K562 (cell line): ENCODE measurements around the gene LMNB1. TPM values are rescaled to one million over a fixed set of nuclear protein-coding genes. Genes with fewer than 3 reads are reported as not detected.

Experiments
- ATAC-seq: fragments of 200-7000 bp; cut with Tn5 transposase; 3 replicates; pipeline ENCODE4 v1.9.1; 2020; ENCODE audit warnings: moderate library complexity
- BruUV-seq: library from RNA; stranded (reverse); fragments of 400-500 nt; replicated peaks from 2 replicates; lab custom pipeline; 2021; lab: Mats Ljungman, UMichigan
- CTCF ChIA-PET: fragments of 300-600 bp; formaldehyde crosslinking; extraction: SDS; loops from one replicate; lab custom pipeline; 2021; ENCODE audit warnings: low intra/inter-chr PET ratio; lab: Yijun Ruan, JAX
- POLR2A ChIA-PET: fragments of 300-600, 350-650 bp; sonication (Branson Sonifier 250); formaldehyde crosslinking; extraction: SDS; loops from one replicate; lab custom pipeline; 2021; ENCODE audit warnings: antibody characterized with exemption, inconsistent platforms; lab: Yijun Ruan, JAX
- DNase-seq, 4 experiments: peaks; one replicate each; pipeline versions ENCODE4 v3.0.0 to v3.0.0-alpha.2; 2011 to 2018; ENCODE audit warnings: low spot score in 3 of 4, mixed read lengths in 3 of 4; ENCODE audit errors: extremely low read depth in 1 of 4
- FAIRE-seq: peaks from 2 replicates; lab custom pipeline; 2011; peaks lifted over from hg19 to GRCh38; lab: Jason Lieb, UNC
- H2AFZ ChIP-seq: 2 replicates; pipeline ENCODE4 v1.6.0; 2011; ENCODE audit warnings: low read depth, low read length, control low read depth, inconsistent platforms
- H3K27ac ChIP-seq: fragments of 200-600 bp; 3 replicates; pipeline ENCODE4 v1.8.0; 2011; ENCODE audit warnings: low read depth, mild to moderate bottlenecking, control low read depth, inconsistent platforms, low read length, moderate library complexity, mixed read lengths; ENCODE audit errors: extremely low read depth
- H3K27me3 ChIP-seq, 2 experiments: fragments of 300-600 bp in 1 of 2; 2 replicates in 1 of 2; 3 replicates in 1 of 2; pipeline versions ENCODE4 v1.6.0 to v1.8.0; 2011; ENCODE audit warnings: inconsistent platforms in 2 of 2, low read length in 2 of 2, mild to moderate bottlenecking in 1 of 2, mixed read lengths in 1 of 2, moderate library complexity in 1 of 2; ENCODE audit not compliant: control insufficient read depth in 2 of 2, insufficient read depth in 2 of 2
- H3K36me3 ChIP-seq: fragments of 300-600 bp; 3 replicates; pipeline ENCODE4 v1.8.0; 2011; ENCODE audit warnings: mild to moderate bottlenecking, low read length, inconsistent platforms; ENCODE audit not compliant: control insufficient read depth, insufficient read depth
- H3K4me1 ChIP-seq, 2 experiments: fragments of 200-600 bp in 1 of 2; replicated peaks in 1 of 2; 2 replicates in 1 of 2; 3 replicates in 1 of 2; pipeline versions ENCODE4 v1.5.1 to v1.8.0; 2011; ENCODE audit warnings: inconsistent platforms in 2 of 2, low read length in 2 of 2, mild to moderate bottlenecking in 1 of 2, mixed read lengths in 1 of 2, moderate library complexity in 1 of 2; ENCODE audit not compliant: control insufficient read depth in 2 of 2, insufficient read depth in 2 of 2
- H3K4me2 ChIP-seq: 2 replicates; pipeline ENCODE4 v1.6.1; 2011; ENCODE audit warnings: low read length, control low read depth, inconsistent platforms, mixed read lengths; ENCODE audit not compliant: insufficient read depth
- H3K4me3 ChIP-seq: fragments of 200-600 bp; sonication (generic), shearing (Covaris generic); 2 replicates; pipeline ENCODE4 v1.5.1; 2016; ENCODE audit warnings: control low read depth, inconsistent platforms
- H3K79me2 ChIP-seq: fragments of 200-600 bp; 3 replicates; pipeline ENCODE4 v1.8.0; 2011; ENCODE audit warnings: low read length, inconsistent platforms; ENCODE audit not compliant: control insufficient read depth, insufficient read depth
- H3K9ac ChIP-seq, 2 experiments: 2 replicates each; pipeline versions ENCODE4 v1.6.0 to v1.6.1; 2011; ENCODE audit warnings: low read depth in 2 of 2, low read length in 2 of 2, control low read depth in 1 of 2, inconsistent platforms in 1 of 2, mild to moderate bottlenecking in 1 of 2, mixed read lengths in 1 of 2; ENCODE audit not compliant: insufficient read depth in 1 of 2
- H3K9me1 ChIP-seq: one replicate; pipeline ENCODE4 v1.6.0; 2011; ENCODE audit warnings: inconsistent platforms, mild to moderate bottlenecking, low read length, moderate library complexity; ENCODE audit not compliant: control insufficient read depth, insufficient read depth
- H3K9me3 ChIP-seq: replicated peaks from 2 replicates; pipeline ENCODE4 v1.5.1; 2011; ENCODE audit warnings: low read depth, low read length, inconsistent platforms; ENCODE audit not compliant: control insufficient read depth, insufficient read depth
- H4K20me1 ChIP-seq: replicated peaks from 2 replicates; pipeline ENCODE4 v1.6.1; 2011; ENCODE audit warnings: low read length, inconsistent platforms, mixed read lengths; ENCODE audit not compliant: control insufficient read depth, insufficient read depth
- CBFB ChIP-seq: sonication (generic); formaldehyde crosslinking; IDR thresholded peaks from 2 replicates; pipeline ENCODE4 v1.4.0; 2020; ENCODE audit warnings: mild to moderate bottlenecking, missing genetic modification reagents
- CBX1 ChIP-seq: sonication (generic); IDR thresholded peaks from 2 replicates; pipeline ENCODE4 v1.6.1; 2016; ENCODE audit warnings: antibody characterized with exemption, low read depth, mild to moderate bottlenecking
- FOXJ3 ChIP-seq: sonication (generic); formaldehyde crosslinking; IDR thresholded peaks from 2 replicates; pipeline ENCODE4 v1.4.0; 2020; ENCODE audit warnings: mild to moderate bottlenecking, missing genetic modification reagents
- HDAC8 ChIP-seq: fragments of 450-650 bp; IDR thresholded peaks from 2 replicates; pipeline ENCODE4 v1.6.1; 2016; ENCODE audit warnings: mild to moderate bottlenecking, missing genetic modification characterization, moderate library complexity, missing compliant biosample characterization
- LEF1 ChIP-seq: fragments of 450-650 bp; IDR thresholded peaks from 2 replicates; pipeline ENCODE4 v1.6.1; 2016; ENCODE audit warnings: mild to moderate bottlenecking
- MAFG ChIP-seq: fragments of 450-650 bp; conservative IDR thresholded peaks from 2 replicates; pipeline ENCODE4 v1.6.1; 2016; ENCODE audit warnings: missing genetic modification characterization, missing compliant biosample characterization
- NFE2 ChIP-seq: IDR thresholded peaks from 2 replicates; pipeline ENCODE4 v1.6.1; 2014; ENCODE audit warnings: antibody characterized with exemption, low read depth
- NFE2L1 ChIP-seq: fragments of 450-650 bp; IDR thresholded peaks from 2 replicates; pipeline ENCODE4 v1.6.1; 2016; ENCODE audit warnings: missing genetic modification characterization, low read depth, mild to moderate bottlenecking, missing compliant biosample characterization, moderate library complexity, borderline replicate concordance
- NR2C2 ChIP-seq, 2 experiments: fragments of 200-800 bp in 1 of 2; sonication (Bioruptor generic) in 1 of 2; sonication (generic) in 1 of 2; formaldehyde crosslinking in 1 of 2; IDR thresholded peaks; 2 replicates each; pipeline versions ENCODE4 v1.6.1 to v1.8.0; 2016 to 2022; ENCODE audit warnings: mild to moderate bottlenecking in 1 of 2, missing compliant biosample characterization in 1 of 2, missing genetic modification characterization in 1 of 2, missing genetic modification reagents in 1 of 2
- NR3C1 ChIP-seq: sonication (generic); formaldehyde crosslinking; IDR thresholded peaks from 2 replicates; pipeline ENCODE4 v1.8.1; 2022; ENCODE audit warnings: missing genetic modification reagents
- PTTG1 ChIP-seq: fragments of 450-650 bp; IDR thresholded peaks from 2 replicates; pipeline ENCODE4 v1.6.1; 2016; ENCODE audit warnings: low read depth, mild to moderate bottlenecking, missing genetic modification characterization, missing compliant biosample characterization
- SAFB2 ChIP-seq: fragments of 200-400 bp; formaldehyde crosslinking; IDR thresholded peaks from 2 replicates; pipeline ENCODE4 v1.6.1; 2018; ENCODE audit warnings: borderline replicate concordance, low read length, low read depth, moderate library complexity; ENCODE audit not compliant: severe bottlenecking
- SRSF9 ChIP-seq: fragments of 200-400 bp; formaldehyde crosslinking; IDR thresholded peaks from 2 replicates; pipeline ENCODE4 v1.6.1; 2017; ENCODE audit warnings: low read depth, low read length, borderline replicate concordance
- YY1 ChIP-seq, 3 experiments: IDR thresholded peaks; 2 replicates each; pipeline ENCODE4 v1.6.1; 2011; ENCODE audit warnings: low read length in 2 of 3, mild to moderate bottlenecking in 2 of 3, moderate library complexity in 2 of 3, borderline replicate concordance in 1 of 3, control low read depth in 1 of 3, low read depth in 1 of 3; ENCODE audit not compliant: insufficient read depth in 3 of 3, insufficient replicate concordance in 2 of 3, control insufficient read depth in 1 of 3, insufficient read length in 1 of 3; ENCODE audit errors: extremely low read depth in 1 of 3
- ZNF174 ChIP-seq: fragments of 250-450 bp; sonication (Bioruptor Pico); IDR thresholded peaks from 2 replicates; pipeline ENCODE4 v1.4.0; 2020; ENCODE audit warnings: mild to moderate bottlenecking
- ZNF316 ChIP-seq: fragments of 450-650 bp; IDR thresholded peaks from 2 replicates; pipeline ENCODE4 v1.6.1; 2016
- ZNF77 ChIP-seq: fragments of 250-450 bp; sonication (Bioruptor Pico); IDR thresholded peaks from 2 replicates; pipeline ENCODE4 v1.5.0; 2020
- WGBS: fragments of 100-300 bp; shearing (Covaris generic); methylation state at CpG from one replicate; pipeline ENCODE4 v1.1.6; 2016; ENCODE audit warnings: low coverage, mixed read lengths; ENCODE audit not compliant: insufficient coverage; ENCODE audit errors: missing lambda C conversion rate; 5-methylcytosine and 5-hydroxymethylcytosine counted together
- in situ Hi-C: fragments of 300-500 bp; cut with MboI; formaldehyde crosslinking; loops from 4 replicates; pipeline ENCODE4 v1.15.0; 2018; ENCODE audit warnings: inconsistent platforms, mixed read lengths
- intact Hi-C: fragments of 100-400 bp; cut with micrococcal nuclease; formaldehyde crosslinking; loops from 2 replicates; pipeline ENCODE4 v1.14.2; 2022
- polyA plus RNA-seq, 8 experiments: library from polyadenylated mRNA; depleted of rRNA in 4 of 8; stranded (reverse) in 5 of 8; unstranded in 3 of 8; fragments of >200 nt; fragmentation: Nextera tagmentation in 2 of 8; fragmentation: Illumina TruSeq in 1 of 8; extraction: Ambion mirVana in 2 of 8; extraction: Trizol in 1 of 8; gene quantifications; 2 replicates each; pipeline versions ENCODE4 v1.2.1 to v1.2.3, GENCODE V29; 2011 to 2014; ENCODE audit warnings: inconsistent platforms in 1 of 8, missing spikeins in 1 of 8
- total RNA-seq, 7 experiments: library from RNA; depleted of rRNA in 6 of 7; stranded (reverse); fragments of >200 nt in 6 of 7; fragmentation: Illumina TruSeq in 2 of 7; extraction: Trizol in 2 of 7; gene quantifications; 2 replicates each; pipeline versions ENCODE4 v1.2.1 to v1.2.3, GENCODE V29; 2011 to 2021; ENCODE audit warnings: low replicate concordance in 1 of 7
- TF ChIP-seq, protein P1 (sequence below): fragments of 250-450 bp; sonication (Bioruptor Pico); IDR thresholded peaks from 2 replicates; pipeline ENCODE4 v1.8.0; 2021; ENCODE audit warnings: moderate library complexity, mild to moderate bottlenecking, inconsistent platforms
- TF ChIP-seq, protein P2 (sequence below): sonication (generic); formaldehyde crosslinking; IDR thresholded peaks from 2 replicates; pipeline ENCODE4 v1.8.0; 2022; ENCODE audit warnings: missing genetic modification reagents, mild to moderate bottlenecking, borderline replicate concordance

LMNB1 gene
- total and polyA plus RNA-seq, 9 of the 15 experiments (the other 6 are each of a cell fraction or from before 2014, with no cell fraction given) = 2.8 to 190 (median 131) TPM

DNA sequence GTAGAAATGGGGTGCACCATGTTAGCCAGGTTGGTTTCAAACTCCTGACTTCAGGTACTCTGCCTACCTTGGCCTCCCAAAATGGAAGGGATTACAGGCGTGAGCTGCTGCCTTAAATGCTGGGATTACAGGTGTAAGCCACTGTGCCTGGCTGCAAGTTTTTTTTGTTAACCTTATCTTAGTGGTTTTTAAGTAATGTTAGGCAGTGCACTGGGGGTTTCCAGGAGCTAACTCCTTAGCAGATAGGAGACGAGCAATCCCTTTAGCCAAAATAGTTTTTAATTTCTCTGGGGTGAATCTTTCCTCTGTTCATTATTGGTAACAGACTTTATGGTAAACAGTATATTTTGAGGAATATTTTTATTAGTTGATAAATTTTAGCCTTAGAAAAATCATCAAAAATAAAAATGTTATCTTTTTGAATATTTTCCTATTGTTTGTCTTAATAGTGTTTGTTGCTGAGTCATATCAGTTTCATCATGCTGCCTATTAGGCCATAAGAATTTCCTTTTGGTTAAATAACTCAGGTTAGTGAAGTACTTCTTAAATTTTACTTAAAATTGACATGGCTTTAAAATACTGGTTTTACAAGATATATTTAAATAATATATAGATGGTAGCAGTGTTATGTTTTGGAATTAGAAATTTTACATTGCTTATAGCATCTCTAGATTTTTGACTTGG lies 37.9 kb downstream of the LMNB1 start:
- ChIA-PET POLR2A (interaction anchor here (0.6 to 1.3 kb wide), 3 partner anchors 37 to 75 kb away, joined by 3 to 4 read pairs (median 3); no protein-coding TSS in a partner anchor), CTCF (no interaction called here)
- in situ Hi-C loops = no loop called here
- DNase-seq (no peak), ATAC-seq (no peak), FAIRE-seq (no peak)
- Histone ChIP-seq H3K9me1 (no peaks in the 10 kb centered on the region), H3K9me3 (no peaks in the 10 kb centered on the region), H3K9ac (no peak overlapping the region), H2AFZ (no peak overlapping the region), H3K27ac (peak overlapping the region; percentile 12; the same call in 1 of the 3 replicates), H3K4me2 (no peak overlapping the region), H3K4me3 (no peak overlapping the region), H3K27me3 (no peaks in the 10 kb centered on the region), H3K4me1 (peaks cover 0 to 3% of the 10 kb centered on the region in 2 experiments; a peak in 1 of 5 replicates), H4K20me1 (no peaks in the 10 kb centered on the region), H3K36me3 (peaks cover 93% of the 10 kb centered on the region), H3K79me2 (peaks cover 34% of the 10 kb centered on the region)
- WGBS = 96% methylated on average over 2 of the region's 2 CpGs
- intact Hi-C loops = no loop called here
- BruUV-seq = no TSS peak
- TF ChIP-seq YY1 (IDR thresholded peaks at IDR 0.05; ENCODE audit: borderline replicate concordance in 1 of 3, control insufficient read depth in 1 of 3, extremely low read depth in 1 of 3, insufficient read depth in 3 of 3, insufficient read length in 1 of 3, insufficient replicate concordance in 2 of 3, low read depth in 1 of 3, low read length in 2 of 3) = no peak
- TF ChIP-seq NR3C1 = no peak
- no peak for TF ChIP-seq SAFB2
- 0 out of 2 replicates have a peak, but pooled peaks have one; percentile 22 for TF ChIP-seq NFE2
- TF ChIP-seq NFE2L1 (tag) = peak; percentile 50; the same call in 1 of the 2 replicates
- TF ChIP-seq NR2C2 (CRISPR knock-in tag; IDR thresholded peaks at IDR 0.05) = no peak
- no peak for TF ChIP-seq NR2C2 (tag; IDR thresholded peaks at IDR 0.05)
- TF ChIP-seq, protein P1, sequence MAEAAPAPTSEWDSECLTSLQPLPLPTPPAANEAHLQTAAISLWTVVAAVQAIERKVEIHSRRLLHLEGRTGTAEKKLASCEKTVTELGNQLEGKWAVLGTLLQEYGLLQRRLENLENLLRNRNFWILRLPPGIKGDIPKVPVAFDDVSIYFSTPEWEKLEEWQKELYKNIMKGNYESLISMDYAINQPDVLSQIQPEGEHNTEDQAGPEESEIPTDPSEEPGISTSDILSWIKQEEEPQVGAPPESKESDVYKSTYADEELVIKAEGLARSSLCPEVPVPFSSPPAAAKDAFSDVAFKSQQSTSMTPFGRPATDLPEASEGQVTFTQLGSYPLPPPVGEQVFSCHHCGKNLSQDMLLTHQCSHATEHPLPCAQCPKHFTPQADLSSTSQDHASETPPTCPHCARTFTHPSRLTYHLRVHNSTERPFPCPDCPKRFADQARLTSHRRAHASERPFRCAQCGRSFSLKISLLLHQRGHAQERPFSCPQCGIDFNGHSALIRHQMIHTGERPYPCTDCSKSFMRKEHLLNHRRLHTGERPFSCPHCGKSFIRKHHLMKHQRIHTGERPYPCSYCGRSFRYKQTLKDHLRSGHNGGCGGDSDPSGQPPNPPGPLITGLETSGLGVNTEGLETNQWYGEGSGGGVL (CRISPR knock-in tag) = no peak
- TF ChIP-seq PTTG1 (tag) = no peak
- TF ChIP-seq SRSF9 = no peak
- no peak for TF ChIP-seq ZNF174 (CRISPR knock-in tag)
- TF ChIP-seq FOXJ3 (CRISPR knock-in tag) = no peak
- no peak for TF ChIP-seq CBFB (CRISPR knock-in tag)
- TF ChIP-seq, protein P2, sequence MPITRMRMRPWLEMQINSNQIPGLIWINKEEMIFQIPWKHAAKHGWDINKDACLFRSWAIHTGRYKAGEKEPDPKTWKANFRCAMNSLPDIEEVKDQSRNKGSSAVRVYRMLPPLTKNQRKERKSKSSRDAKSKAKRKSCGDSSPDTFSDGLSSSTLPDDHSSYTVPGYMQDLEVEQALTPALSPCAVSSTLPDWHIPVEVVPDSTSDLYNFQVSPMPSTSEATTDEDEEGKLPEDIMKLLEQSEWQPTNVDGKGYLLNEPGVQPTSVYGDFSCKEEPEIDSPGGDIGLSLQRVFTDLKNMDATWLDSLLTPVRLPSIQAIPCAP = no peak
- TF ChIP-seq MAFG = peak; percentile 48; the same call in 1 of the 2 replicates
- no peak for TF ChIP-seq ZNF77 (CRISPR knock-in tag)
- TF ChIP-seq CBX1 = no peak
- no peak for TF ChIP-seq HDAC8 (tag)
- TF ChIP-seq ZNF316 = peak; percentile 34
- no peak for TF ChIP-seq LEF1
